ENCODE measurements around the gene VPS13A. TPM values are rescaled to one million over a fixed set of nuclear protein-coding genes. Genes with fewer than 3 reads are reported as not detected.
"Not testable (repeated sequence)": the region's sequence is repeated elsewhere in the genome, so short reads cannot be mapped to it uniquely, and the experiment has no call there.

The VPS13A gene
- total RNA-seq, 1 donor from 2014 or later: 36.2 TPM

DNA sequence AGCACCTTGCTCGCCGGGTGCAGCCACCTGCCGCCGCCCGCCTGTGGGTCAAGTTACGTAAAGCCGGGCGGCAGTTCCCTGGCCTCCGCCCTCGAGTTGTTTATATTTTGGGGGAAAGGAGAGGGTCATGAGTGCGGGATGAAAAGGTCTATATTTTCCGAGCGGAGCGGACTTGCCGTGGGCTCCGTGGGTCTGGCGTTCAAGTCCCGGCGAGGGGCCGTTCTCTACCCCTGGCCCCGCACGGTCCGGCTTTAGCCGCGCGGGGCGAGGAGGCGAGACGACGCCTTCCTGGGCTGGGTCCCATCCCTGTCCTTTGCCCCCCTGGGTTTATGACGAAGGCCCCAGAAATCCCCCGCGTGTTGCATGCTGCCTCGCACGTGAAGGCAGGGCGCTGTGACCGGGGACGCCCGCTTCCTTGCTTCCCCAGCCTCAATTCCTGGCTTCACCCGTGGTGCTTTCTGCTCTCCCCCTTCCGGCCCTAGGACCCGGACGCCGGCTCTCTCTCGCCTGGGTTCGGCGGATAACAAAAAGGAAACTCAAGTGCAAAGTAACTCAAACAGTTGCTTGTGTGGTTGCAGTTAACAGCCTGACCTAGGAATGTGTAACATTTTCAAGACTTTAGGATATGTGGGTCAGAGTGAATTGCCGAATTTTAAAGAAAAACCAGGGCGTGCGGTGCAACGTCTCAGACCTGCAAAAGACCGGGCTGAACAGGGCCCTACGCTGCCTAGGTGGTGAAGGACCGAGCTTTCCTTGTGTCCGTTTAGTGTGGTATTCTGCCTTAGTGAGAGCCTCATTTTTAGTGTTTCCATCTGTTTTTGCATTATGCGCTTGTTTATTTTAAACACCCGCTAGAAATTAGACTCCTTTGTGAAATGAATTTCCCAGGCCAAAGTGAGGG is 810 bp downstream of the VPS13A start:
- intact Hi-C loops (cut with DNase I): loop anchor here (10.0 kb wide), 1 partner anchor 1493 kb away; no protein-coding TSS in a partner anchor
- ATAC-seq (peak; percentile 8), DNase-seq (ENCODE audit: missing footprints) (peak; percentile 73)

DNA sequence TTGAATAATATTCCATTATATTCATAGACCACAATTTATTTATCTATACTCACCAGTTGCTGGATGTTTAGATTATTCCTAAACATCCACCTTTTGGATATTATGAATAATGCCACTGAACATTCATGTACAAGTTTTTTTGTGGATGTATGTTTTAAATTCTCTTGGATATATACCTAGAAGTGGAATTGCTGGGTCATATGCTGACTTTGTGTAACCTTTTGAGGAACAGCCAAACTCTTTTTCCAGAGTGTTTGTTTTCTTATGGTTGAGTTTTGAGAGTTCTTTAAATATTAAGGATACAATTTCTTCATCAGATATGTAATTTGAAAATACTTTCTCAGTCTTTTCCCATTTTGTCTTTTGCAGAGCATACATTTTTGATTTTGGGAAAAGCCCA is 2.7 kb downstream of the VPS13A start:
- intact Hi-C loops (cut with DNase I): no loop called here
- no peak for DNase-seq (ENCODE audit: missing footprints)
- no peak for ATAC-seq

DNA sequence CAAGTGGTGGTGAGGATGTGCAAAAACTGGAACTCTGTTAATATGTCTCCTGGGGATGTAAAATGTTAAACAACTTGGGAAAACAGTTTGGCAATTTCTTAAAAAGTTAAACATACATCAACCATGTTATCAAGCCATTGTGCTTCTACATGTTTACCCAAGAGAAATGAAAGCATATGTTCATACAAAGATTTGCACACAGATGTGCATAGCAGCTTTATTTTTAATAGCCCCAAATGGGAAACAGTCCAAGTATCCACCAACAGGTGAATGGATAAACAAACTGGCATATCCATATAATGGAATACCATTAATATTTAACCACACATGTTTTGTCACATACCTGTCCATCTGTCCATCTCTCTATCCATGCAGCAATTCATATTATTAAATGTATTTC is 6.2 kb downstream of the VPS13A start:
- intact Hi-C loops (cut with DNase I): loop anchor here (1.0 kb wide), 1 partner anchor 9 kb away; no protein-coding TSS in a partner anchor
- no peak for ATAC-seq
- DNase-seq (ENCODE audit: missing footprints): no peak

DNA sequence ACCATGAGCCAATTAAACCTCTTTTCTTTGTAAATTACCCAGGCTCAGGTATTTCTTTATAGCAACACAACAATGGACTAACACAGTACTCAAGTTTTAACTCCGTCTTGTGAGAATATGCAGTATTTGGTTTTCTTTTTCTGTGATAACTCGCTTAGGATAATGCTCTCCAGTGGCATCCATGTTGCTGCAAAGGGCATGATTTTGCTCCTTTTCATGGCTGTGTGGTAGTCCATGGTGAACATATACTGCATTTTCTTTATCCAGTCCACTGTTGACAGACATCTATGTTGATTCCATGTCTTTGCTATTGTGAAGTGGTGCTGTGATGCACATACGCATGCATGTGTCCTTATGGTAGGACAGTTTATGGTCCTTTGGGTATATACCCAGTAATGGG is 10.9 kb downstream of the VPS13A start:
- ATAC-seq: no peak
- intact Hi-C loops (cut with DNase I): no loop called here
- no peak for DNase-seq (ENCODE audit: missing footprints)

DNA sequence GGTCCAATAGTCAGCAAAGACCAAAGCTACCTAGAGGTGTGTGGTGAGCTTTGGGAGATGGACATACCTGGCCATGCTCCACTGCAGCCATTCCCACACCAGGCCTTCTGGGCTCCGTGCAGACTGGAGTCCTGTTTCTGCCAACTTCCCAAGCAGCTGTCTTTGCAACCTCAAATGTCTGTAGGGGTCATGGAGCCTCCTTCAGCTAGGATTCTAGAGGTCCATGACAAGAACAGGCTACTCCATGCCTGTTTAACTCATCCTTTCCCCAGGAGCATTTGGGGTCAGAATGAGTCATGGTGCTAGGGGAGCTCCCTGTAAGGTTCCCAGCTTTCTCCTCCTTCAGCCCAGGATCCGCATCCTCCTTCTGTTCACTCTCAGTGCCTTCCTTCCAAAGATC is 17.1 kb downstream of the VPS13A start:
- intact Hi-C loops (cut with DNase I): no loop called here
- ATAC-seq (no peak), DNase-seq (ENCODE audit: missing footprints) (no peak)

DNA sequence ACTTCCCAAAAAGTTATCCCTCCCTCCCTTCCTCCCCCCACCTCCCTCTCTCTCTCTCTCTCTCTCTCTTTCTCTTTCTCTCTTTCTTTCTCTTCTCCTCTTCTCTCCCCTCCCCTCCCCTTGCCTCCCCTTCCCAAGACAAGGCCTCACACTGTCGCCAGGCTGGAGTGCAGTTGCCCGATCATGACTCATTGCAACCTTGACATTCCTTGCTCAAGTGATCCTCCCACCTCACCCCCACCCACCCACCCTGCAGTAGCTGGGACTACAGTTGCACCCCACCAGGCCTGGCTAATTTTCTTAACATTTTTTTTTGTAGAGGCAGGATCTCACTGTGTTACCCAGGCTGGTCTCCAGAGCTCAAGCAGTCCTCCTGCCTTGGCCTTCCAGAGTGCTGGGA is 32.8 kb downstream of the VPS13A start:
- intact Hi-C loops (cut with DNase I): no loop called here
- no peak for ATAC-seq
- no peak for DNase-seq (ENCODE audit: missing footprints)

DNA sequence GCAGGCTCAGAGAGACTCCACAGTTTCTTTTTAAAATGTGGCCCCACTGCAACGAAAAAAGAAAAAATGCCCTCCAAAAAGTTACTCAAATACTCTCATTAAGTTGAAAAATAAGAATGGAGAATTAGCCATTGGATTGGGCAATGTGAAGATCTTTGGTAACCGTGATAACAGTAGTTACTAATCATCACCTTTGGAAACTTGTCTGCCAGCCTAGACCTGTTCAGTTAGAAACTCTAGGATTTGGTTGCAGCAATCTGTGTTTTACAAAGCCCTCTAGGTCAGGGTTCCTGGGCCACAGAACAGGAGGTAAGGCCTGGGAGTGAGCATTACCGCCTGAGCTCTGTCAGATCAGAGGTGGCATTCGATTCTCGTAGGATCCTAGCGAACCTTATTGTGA is 34.2 kb downstream of the VPS13A start:
- DNase-seq (ENCODE audit: missing footprints): no peak
- intact Hi-C loops (cut with DNase I): no loop called here
- no peak for ATAC-seq

DNA sequence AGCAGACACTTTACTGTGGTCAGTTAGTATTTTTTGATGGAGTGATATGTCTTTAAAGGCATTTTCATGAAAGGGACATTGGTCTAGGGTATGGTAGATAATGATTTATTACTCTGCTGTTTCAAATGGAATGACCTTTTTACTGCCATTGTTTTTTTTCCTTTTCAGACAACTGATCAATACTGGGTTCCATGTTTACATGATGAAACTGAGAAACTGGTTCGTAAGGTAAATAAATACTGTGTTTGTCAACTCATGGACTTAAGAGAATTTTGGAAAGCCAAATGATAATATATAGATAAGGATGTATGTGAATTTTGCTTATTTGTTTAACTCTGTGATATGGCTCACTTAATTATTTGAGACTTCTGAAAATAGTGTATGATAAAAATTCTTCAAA is 35.5 kb downstream of the VPS13A start:
- intact Hi-C loops (cut with DNase I): no loop called here
- ATAC-seq (no peak), DNase-seq (ENCODE audit: missing footprints) (no peak)

DNA sequence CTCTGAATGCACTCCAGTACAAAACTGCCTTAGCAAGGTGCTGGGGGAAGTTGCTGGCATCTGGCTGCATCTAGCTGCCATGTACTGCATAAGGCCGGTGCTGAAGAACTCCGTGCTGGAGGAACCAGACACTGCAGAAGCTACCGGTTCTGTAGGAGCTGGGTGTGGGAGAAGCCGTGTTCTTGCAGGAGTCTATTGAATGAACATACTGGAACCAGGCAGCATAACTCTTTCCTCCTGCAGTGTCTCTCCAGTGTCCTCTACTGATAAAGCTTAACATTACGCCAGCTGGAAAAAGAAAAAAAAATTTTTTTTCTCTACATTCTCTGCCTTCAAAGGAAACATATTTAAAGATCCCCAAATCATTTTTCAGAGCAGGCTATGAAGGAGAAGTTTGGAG is 38.5 kb downstream of the VPS13A start:
- DNase-seq (ENCODE audit: missing footprints) (no peak), ATAC-seq (no peak)
- intact Hi-C loops (cut with DNase I): loop anchor here (2.0 kb wide), 1 partner anchor 57 kb away; no protein-coding TSS in a partner anchor

DNA sequence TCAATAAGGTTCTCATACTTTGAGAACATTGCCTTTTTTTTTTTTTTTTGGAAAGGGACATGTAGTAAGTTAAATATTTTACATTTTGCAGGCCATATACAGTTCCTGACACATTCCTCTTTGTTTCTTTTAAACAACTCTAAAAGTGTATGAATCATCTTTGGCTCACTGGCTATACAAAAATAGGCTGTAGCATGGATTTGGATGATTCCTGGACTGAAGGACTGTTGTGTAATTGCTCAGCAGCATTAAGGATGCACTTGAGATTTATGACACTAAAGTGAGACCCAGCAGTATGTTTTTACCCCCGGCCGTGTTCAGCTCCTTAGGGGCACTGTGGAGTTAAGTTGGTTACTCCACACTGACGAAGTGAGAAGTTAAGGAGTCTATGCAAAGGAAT is 41.3 kb downstream of the VPS13A start:
- DNase-seq (ENCODE audit: missing footprints) (no peak), ATAC-seq (no peak)
- intact Hi-C loops (cut with DNase I): no loop called here

DNA sequence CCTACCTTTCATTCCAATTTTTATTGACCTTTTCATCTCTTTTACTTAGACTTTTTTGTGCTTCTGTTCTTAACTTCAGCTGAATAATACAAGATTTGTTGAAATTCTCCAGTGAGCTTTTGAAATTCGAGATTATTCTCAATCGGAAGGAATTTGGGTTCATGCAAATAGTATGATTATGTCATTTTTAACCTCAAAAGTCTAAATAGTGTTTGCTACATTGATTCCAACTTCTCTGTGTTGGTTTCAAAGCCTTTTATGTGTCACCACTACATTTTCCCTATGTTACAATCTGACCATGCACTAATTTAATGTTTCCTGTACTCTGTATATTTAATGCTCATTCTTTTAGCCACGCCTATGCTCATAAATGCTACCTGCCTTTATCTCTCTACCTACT is 44.1 kb downstream of the VPS13A start:
- DNase-seq (ENCODE audit: missing footprints) (no peak), ATAC-seq (no peak)
- intact Hi-C loops (cut with DNase I): no loop called here

DNA sequence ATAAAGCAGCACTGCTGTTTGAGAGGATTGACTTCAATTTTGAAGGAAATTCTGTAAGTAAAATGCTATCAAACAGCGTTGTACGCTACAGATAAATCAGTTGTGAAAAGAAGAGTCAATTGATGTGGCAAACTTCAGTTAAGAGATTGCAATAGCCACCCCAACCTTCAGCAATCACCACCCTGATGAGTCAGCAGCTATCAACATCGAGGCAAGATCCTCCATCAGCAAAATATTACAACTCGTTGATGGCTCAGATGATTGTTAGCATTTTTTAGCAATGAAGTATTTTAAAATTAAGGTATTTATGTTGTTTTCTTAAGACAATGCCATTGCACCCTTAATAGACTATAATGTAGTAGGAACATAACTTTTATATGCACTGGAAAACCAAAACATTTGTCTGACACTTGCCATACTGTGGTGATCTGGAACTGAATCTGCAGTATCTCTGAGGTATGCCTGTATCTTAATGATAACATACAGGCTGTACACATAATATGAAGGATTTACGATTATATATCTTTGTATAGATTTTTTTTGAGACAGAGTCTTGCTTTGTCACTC is 47.5 kb downstream of the VPS13A start:
- DNase-seq (ENCODE audit: missing footprints): no peak
- no peak for ATAC-seq
- intact Hi-C loops (cut with DNase I): no loop called here

DNA sequence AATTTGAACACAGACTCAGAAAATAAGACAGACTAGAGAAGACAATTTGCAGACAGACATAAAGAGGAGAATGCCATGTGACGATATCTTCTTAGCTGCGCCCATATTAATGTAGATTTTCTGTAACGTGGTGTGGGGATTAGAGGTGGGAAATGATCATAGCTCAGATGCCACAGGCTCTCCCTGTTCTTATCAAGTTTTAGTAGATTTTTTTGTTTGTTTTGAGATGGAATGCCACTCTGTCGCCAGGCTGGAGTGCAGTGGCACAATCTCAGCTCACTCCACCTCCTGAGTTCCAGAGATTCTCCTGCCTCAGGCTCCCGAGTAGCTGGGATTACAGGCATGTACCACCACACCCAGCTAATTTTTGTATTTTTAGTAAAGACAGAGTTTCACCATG is 59.4 kb downstream of the VPS13A start:
- ATAC-seq: no peak
- no peak for DNase-seq (ENCODE audit: missing footprints)
- intact Hi-C loops (cut with DNase I): no loop called here

DNA sequence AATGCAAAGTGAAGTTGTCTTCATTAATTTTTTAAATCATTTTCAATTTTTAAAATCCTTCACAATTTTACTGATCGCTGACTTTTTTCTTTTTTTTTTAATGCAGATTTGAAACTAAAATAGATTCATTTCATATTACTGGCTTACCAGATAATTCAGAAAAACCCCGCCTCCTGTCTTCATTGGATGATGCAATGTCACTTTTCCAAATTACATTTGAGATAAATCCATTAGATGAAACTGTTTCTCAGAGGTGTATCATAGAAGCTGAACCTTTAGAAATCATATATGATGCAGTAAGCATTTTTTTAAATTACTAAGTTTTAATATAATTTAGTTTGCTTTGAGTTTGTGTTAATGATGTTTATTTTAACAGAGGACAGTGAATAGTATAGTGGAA is 60.6 kb downstream of the VPS13A start:
- intact Hi-C loops (cut with DNase I): no loop called here
- DNase-seq (ENCODE audit: missing footprints) (no peak), ATAC-seq (no peak)

DNA sequence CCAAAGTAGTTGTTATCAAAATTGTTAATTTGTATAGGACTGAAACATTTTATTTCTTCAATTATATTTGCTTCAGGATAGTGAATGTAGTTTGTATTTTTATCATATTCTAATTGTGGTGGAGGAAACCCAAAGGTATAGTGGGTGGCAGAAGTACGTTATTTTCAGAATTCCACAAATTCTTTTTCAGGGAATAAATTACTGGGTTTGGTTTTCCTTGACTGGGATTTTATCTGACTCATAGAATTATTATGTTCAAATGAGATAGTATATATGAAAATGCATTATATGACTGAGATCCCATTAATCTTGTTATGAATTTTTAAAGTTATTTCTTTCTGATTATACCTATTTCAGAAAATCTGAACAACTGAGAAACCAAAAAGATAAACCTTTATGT is 73.7 kb downstream of the VPS13A start:
- ATAC-seq: no peak
- DNase-seq (ENCODE audit: missing footprints): no peak
- intact Hi-C loops (cut with DNase I): no loop called here

DNA sequence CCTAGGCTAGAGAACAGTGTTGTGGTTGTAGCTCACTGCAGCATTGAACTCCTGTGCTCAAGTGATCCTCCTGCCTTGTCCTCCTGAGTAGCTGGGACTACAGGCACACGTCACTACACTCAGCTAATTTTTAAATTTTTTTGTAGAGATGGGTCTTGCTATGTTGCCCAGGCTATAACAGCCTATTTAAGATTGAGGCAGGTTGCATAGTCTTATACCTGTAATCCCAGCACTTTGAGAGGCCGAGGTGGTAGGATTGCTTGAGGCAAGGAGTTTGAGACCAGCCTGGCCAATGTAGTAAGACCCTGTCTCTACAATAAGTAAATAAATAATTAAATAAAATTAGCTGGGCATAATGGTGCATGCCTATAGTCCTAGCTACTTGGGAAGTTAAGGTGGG is 79.9 kb downstream of the VPS13A start:
- intact Hi-C loops (cut with DNase I): no loop called here
- ATAC-seq (no peak), DNase-seq (ENCODE audit: missing footprints) (no peak)

DNA sequence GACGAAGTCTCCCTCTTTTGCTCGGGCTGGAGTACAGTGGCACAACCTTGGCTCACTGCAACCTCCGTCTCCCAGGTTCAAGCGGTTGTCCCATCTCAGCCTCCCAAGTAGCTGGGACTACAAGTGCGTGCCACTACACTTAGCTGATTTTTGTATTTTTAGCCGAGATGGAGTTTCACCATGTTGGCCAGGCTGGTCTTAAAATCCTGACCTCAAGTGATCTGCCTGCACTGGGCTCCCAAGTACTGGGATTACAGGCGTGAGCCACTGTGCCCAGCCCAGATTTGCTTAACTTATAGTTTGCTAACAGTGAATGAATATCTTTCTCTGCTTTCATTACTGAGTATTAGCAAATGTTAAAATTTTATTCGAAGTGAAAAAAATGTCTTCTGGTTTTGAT is 84.3 kb downstream of the VPS13A start:
- DNase-seq (ENCODE audit: missing footprints) (no peak), ATAC-seq (no peak)
- intact Hi-C loops (cut with DNase I): no loop called here

DNA sequence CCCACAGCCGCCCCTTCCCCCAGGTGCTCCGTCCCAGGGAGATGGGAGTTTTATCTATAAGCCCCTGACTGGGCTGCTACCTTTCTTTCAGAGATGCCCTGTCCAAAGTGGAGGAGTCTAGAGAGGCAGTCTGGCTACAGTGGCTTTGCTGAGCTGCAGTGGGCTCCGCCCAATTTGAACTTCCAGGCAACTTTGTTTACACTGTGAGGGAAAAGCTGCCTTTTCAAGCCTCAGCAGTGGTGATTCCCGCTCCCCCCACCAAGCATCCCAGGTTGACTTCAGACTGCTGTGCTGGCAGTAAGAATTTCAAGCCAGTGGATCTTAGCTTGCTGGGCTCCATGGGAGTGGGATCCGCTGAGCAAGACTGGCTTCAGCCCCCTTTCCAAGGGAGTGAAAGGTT is 90.4 kb downstream of the VPS13A start:
- ATAC-seq; intact Hi-C loops (cut with DNase I); DNase-seq (ENCODE audit: missing footprints): not testable (repeated sequence)

DNA sequence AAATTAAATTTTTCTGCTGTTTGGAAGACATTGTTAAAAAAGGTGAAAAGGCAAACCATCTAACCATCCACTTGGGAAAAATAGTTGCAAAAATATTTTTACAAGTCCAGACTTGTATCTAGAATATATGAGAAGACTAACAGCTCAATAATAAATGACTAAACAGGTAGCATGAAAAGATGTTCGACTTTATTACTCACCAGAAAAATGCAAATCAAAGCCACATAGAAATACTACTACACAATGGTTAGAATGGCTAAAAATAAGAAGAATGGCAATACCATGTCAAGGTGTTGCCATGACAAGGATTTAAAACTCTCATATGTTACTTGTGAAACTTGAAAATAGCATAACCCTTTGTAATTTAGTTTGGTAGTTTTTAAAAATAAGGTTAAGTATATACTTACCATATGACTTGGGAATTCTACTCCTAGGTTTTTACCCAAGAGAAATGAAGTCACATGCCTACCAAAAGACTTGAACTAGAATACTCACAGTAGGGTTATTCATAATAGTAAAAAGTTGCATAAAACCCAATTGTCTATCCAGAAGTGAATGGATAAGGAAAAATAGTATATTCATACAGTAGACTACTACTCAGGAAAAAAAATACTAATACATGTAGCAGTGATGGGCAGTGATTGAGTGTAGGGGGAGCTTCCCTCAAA is 93.8 kb downstream of the VPS13A start:
- ATAC-seq (no peak), DNase-seq (ENCODE audit: missing footprints) (no peak)
- intact Hi-C loops (cut with DNase I): no loop called here

DNA sequence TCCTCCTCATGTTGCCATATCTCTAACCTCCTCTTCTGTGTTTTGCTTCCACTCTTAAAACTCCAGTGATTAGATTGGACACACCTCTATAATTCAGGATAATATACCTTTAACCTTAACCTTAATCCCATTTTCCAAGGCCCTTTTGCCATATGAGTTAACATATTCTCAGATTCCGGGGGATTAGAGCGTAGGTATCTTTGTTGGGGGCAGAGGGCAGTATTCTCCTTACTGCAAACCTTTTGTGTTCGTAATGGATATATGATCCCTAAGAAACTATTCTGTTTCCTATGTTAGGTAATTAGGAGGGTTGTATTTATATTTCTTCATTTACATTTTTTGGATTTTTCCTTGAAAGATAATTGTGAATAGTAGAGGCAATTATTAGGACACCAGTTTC is 99.5 kb downstream of the VPS13A start:
- intact Hi-C loops (cut with DNase I): no loop called here
- ATAC-seq: no peak

More for the DNA sequence above, 99.5 kb downstream of the VPS13A start:
- DNase-seq (ENCODE audit: missing footprints): no peak

Measured in Right ventricle myocardium inferior (tissue), 1 donor.